Ishikawa (cell line): ENCODE measurements around the gene SRXN1.

ENCODE experiments used
- CEBPB ChIP-seq: IDR thresholded peaks from 2 replicates; pipeline ENCODE4 v1.6.1; 2012
- CREB1 ChIP-seq: IDR thresholded peaks from 2 replicates; pipeline ENCODE4 v1.6.1; 2012; ENCODE audit warnings: low read depth
- EGR1 ChIP-seq: IDR thresholded peaks from 2 replicates; pipeline ENCODE4 v1.6.1; 2012
- EP300 ChIP-seq: IDR thresholded peaks from 2 replicates; pipeline ENCODE4 v1.6.1; 2012; ENCODE audit warnings: borderline replicate concordance
- FOXM1 ChIP-seq: IDR thresholded peaks from 2 replicates; pipeline ENCODE4 v1.6.1; 2012; ENCODE audit warnings: low read depth, borderline replicate concordance
- MAX ChIP-seq: IDR thresholded peaks from 2 replicates; pipeline ENCODE4 v1.6.1; 2012
- NFIC ChIP-seq: IDR thresholded peaks from 2 replicates; pipeline ENCODE4 v1.6.1; 2012
- RAD21 ChIP-seq: IDR thresholded peaks from 2 replicates; pipeline ENCODE4 v1.6.1; 2012; ENCODE audit warnings: low read depth
- REST ChIP-seq: IDR thresholded peaks from 2 replicates; pipeline ENCODE4 v1.6.1; 2012; ENCODE audit warnings: low read depth, mild to moderate bottlenecking
- TAF1 ChIP-seq: IDR thresholded peaks from 2 replicates; pipeline ENCODE4 v1.6.1; 2012; ENCODE audit warnings: low read depth, mild to moderate bottlenecking
- TCF12 ChIP-seq: IDR thresholded peaks from 2 replicates; pipeline ENCODE4 v1.6.1; 2012; ENCODE audit warnings: low read depth
- TEAD4 ChIP-seq: IDR thresholded peaks from 2 replicates; pipeline ENCODE4 v1.6.1; 2012
- USF1 ChIP-seq: IDR thresholded peaks from 2 replicates; pipeline ENCODE4 v1.6.1; 2012
- YY1 ChIP-seq: IDR thresholded peaks from 2 replicates; pipeline ENCODE4 v1.6.1; 2012; ENCODE audit warnings: low read depth
- ZBTB7A ChIP-seq: IDR thresholded peaks from 2 replicates; pipeline ENCODE4 v1.6.1; 2012; ENCODE audit warnings: low read depth

SRXN1 gene

GRCh38 chr20:610130-611046, 42.6 kb downstream of the SRXN1 start, which contains the start of gene TCF15:
Gene TCF15 (minus strand): TSS chr20:610309. CDS start chr20:610237, 72 bp downstream.
- 0 out of 2 replicates have a peak, but pooled peaks have one; percentile 16 for TF ChIP-seq YY1
- TF ChIP-seq RAD21: no peak
- no peak for TF ChIP-seq NFIC
- TF ChIP-seq REST: no peak
- TF ChIP-seq TEAD4: no peak
- no peak for TF ChIP-seq EP300
- peak; percentile 53 for TF ChIP-seq EGR1
- peak; percentile 93 for TF ChIP-seq MAX
- no peak for TF ChIP-seq CEBPB
- TF ChIP-seq TAF1: no peak
- TF ChIP-seq USF1: no peak
- no peak for TF ChIP-seq TCF12
- no peak for TF ChIP-seq ZBTB7A
- no peak for TF ChIP-seq CREB1
- no peak for TF ChIP-seq FOXM1

GRCh38 chr20:609371-609964, 43.5 kb downstream of the SRXN1 start:
- TF ChIP-seq CREB1: no peak
- no peak for TF ChIP-seq ZBTB7A
- TF ChIP-seq YY1: no peak
- no peak for TF ChIP-seq NFIC
- TF ChIP-seq CEBPB: no peak
- TF ChIP-seq MAX: peak; percentile 20; the same call in 1 of the 2 replicates

- TF ChIP-seq TAF1 (no peak), NFIC (no peak), CEBPB (no peak), EGR1 (no peak), TEAD4 (no peak)
Observed at GRCh38 chr20:608970-609369, 44.0 kb downstream of the SRXN1 start.

GRCh38 chr20:607476-607875, 45.5 kb downstream of the SRXN1 start:
- no peak for TF ChIP-seq TCF12
- TF ChIP-seq NFIC: no peak
- TF ChIP-seq YY1: no peak
- TF ChIP-seq TAF1: no peak
- TF ChIP-seq EP300: no peak
- no peak for TF ChIP-seq TEAD4
- no peak for TF ChIP-seq REST
- TF ChIP-seq FOXM1: no peak
- TF ChIP-seq CEBPB: no peak
- TF ChIP-seq RAD21: no peak
- TF ChIP-seq ZBTB7A: no peak
- TF ChIP-seq USF1: no peak
- TF ChIP-seq MAX: no peak
- no peak for TF ChIP-seq CREB1
- TF ChIP-seq EGR1: no peak

GRCh38 chr20:605237-605636, 47.8 kb downstream of the SRXN1 start:
- TF ChIP-seq TAF1 (no peak), NFIC (no peak), RAD21 (no peak), FOXM1 (no peak), CEBPB (no peak), MAX (no peak), YY1 (no peak), REST (no peak), TCF12 (no peak), CREB1 (no peak), EGR1 (no peak), ZBTB7A (no peak), TEAD4 (no peak), EP300 (no peak), USF1 (no peak)
